Lower leg skin (tissue), 4 donors: ENCODE measurements around the gene EIF5. TPM values are rescaled to one million over a fixed set of nuclear protein-coding genes. Genes with fewer than 3 reads are reported as not detected.

Source experiments
- DNase-seq, 2 donors: peaks; one replicate each; pipeline ENCODE4 v3.0.0-alpha.2; 2019; ENCODE audit warnings: low spot score in 2 of 2
- H3K4me3 ChIP-seq: fragments of 200-600 bp; sonication (generic); 2 replicates; pipeline ENCODE4 v1.5.1; 2017; ENCODE audit warnings: mild to moderate bottlenecking, low read depth; ENCODE audit not compliant: poor library complexity, severe bottlenecking
- CTCF ChIP-seq, 3 donors: fragments of 450-650 bp; IDR thresholded peaks; one replicate each; pipeline ENCODE4 v1.5.1; 2016; ENCODE audit warnings: antibody characterized with exemption in 3 of 3, mild to moderate bottlenecking in 3 of 3, moderate library complexity in 2 of 3
- POLR2A ChIP-seq, 2 donors: fragments of 450-650 bp; IDR thresholded peaks; one replicate each; pipeline ENCODE4 v1.6.1; 2016 to 2017; ENCODE audit warnings: antibody characterized with exemption in 2 of 2, mild to moderate bottlenecking in 1 of 2, moderate library complexity in 1 of 2
- WGBS, 2 donors: methylation state at CpG; one replicate each; pipeline ENCODE4 v1.1.5; 2018; 5-methylcytosine and 5-hydroxymethylcytosine counted together
- intact Hi-C: fragments of 100-400 bp; cut with DNase I; formaldehyde crosslinking; loops from one replicate; pipeline ENCODE4 v1.15.0; 2023; ENCODE audit warnings: low total_unique reads
- total RNA-seq, 4 donors: library from RNA; depleted of rRNA; stranded (reverse); fragments of >200 nt; gene quantifications; one replicate each; pipeline ENCODE4 v1.1.0, GENCODE V29; 2016

Gene EIF5
- total RNA-seq, 4 donors from 2014 or later, result 125 to 168 (median 131) TPM

DNA sequence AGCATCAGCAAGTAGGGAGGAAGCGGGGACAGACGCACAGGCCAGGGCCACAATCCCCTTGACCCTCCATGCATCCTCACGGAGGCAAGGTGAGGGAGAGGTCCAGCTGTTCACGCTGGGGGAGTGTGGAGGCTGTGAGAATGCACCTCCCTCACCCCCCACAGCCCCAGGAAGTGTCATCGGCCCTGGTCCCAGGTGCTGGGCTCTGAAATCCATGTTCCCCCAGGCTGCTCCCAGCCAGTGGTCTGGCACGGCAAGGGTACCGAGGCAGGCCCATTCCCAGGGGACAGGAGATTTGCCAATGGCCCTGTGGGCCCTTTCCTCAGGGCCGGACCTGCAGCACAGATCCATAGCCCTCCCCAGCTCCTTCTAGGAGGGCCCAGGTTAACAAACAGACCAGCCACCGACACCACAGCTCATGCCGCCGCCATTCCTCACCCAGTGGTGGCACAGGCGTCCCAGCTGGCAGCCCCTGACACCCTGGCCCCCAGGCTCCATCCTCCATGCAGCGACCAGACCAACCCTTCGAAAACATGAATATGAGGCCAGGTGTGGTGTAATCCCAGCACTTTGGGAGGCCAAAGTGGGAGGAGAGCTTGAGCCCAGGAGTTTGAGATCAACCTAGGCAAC is 21.9 kb upstream of the EIF5 start:
- DNase-seq, result no peak
- TF ChIP-seq POLR2A (IDR thresholded peaks at IDR 0.05) (no peak), CTCF (IDR thresholded peaks at IDR 0.05) (no peak)
- 88 to 90% methylated on average over 10 to 14 of the region's 14 CpGs for WGBS, 2 donors
- intact Hi-C loops, result no loop called here
- H3K4me3 ChIP-seq, result no peak overlapping the region

- TF ChIP-seq CTCF (IDR thresholded peaks at IDR 0.05) (no peak), POLR2A (IDR thresholded peaks at IDR 0.05) (no peak)
- no peak overlapping the region for H3K4me3 ChIP-seq
- 77 to 85% methylated on average over 8 of the region's 8 CpGs for WGBS, 2 donors
- DNase-seq, result peak in 1 of 2 donors; percentile 54
- intact Hi-C loops, result no loop called here
These were observed 20.3 kb upstream of the EIF5 start for GRCh38 chr14:103313704-103314103.

DNA sequence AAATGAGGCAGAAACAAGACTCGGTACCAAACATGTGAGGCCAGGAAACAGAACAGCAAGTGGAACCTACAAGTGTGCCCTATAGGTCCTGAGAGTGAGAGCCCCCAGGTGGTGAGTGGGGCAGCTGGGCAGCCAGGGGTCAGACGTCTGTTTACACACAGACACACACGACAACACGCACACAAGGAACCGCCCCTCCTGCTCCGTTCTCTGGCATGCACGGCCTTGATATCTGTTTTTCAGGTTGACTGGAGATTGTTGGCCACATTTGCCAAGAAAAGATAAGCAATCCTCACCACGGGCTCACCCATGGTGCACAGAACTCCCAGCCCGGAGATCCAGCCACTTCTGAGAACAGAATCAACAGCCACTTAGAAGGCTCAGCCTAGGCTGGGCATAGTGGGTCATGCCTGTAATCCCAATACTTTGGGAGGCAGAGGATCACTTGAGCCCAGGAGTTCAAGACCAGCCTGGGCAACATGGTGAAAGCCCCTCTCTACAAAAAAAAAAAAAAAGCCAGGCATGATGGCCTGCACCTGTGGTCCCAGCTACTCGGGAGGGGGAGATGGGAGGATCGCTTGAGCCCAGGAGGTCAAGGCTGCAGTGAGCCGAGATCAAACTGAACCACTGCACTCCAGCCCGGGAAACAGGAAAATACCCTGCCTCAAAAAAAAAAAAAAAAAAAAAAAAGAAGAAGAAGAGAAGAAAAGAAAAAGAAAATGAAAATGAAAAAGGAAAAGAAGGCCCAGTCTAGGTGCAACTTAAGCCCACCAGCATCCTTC is 19.4 kb upstream of the EIF5 start:
- WGBS, 2 donors, result 85 to 88% methylated on average over 13 of the region's 13 CpGs
- TF ChIP-seq POLR2A (IDR thresholded peaks at IDR 0.05) (no peak), CTCF (IDR thresholded peaks at IDR 0.05) (no peak)
- intact Hi-C loops, result no loop called here
- H3K4me3 ChIP-seq, result no peak overlapping the region
- DNase-seq, result peak in 1 of 2 donors; percentile 46

DNA sequence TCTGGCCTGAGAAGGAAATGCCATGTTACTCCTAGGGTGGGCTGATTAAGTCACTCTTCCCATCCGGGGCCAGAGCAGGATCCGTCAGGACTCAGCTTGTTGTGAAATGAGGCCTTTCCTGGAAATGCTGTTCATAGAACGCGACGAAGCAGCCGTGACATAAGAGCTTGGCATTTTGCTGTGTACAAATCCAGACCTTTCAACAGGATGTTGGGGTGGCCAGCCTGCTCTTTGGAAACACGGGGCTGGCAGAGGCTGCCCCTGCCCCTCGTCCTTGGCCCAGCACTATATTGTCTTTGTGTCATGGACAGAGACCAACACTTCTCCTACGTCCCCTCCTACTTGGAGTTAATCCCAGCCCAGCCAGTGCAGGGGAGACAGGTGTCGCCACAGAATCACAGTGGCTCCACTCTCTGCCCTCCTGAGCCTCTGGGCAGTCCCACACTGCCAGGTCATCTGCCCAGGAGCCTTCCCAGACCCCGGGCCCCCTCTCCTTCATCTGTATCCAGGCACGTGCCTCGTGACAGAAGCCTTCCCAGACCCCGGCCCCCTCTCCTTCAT is 18.6 kb upstream of the EIF5 start:
- 60 to 70% methylated on average over 14 of the region's 14 CpGs for WGBS, 2 donors
- DNase-seq, result peak in 1 of 2 donors; percentile 21
- no peak for TF ChIP-seq CTCF (IDR thresholded peaks at IDR 0.05)
- TF ChIP-seq POLR2A (IDR thresholded peaks at IDR 0.05), result no peak
- intact Hi-C loops, result no loop called here
- H3K4me3 ChIP-seq, result no peak overlapping the region

- intact Hi-C loops, result no loop called here
- WGBS, 2 donors, result 88 to 93% methylated on average over 9 to 11 of the region's 11 CpGs
- no peak overlapping the region for H3K4me3 ChIP-seq
- TF ChIP-seq POLR2A (IDR thresholded peaks at IDR 0.05), result no peak
- TF ChIP-seq CTCF (IDR thresholded peaks at IDR 0.05), result no peak
- DNase-seq, result no peak
These were observed 18.1 kb upstream of the EIF5 start for GRCh38 chr14:103315941-103316340.
